ENCODE data around the gene PIN1.

Gene PIN1

DNA sequence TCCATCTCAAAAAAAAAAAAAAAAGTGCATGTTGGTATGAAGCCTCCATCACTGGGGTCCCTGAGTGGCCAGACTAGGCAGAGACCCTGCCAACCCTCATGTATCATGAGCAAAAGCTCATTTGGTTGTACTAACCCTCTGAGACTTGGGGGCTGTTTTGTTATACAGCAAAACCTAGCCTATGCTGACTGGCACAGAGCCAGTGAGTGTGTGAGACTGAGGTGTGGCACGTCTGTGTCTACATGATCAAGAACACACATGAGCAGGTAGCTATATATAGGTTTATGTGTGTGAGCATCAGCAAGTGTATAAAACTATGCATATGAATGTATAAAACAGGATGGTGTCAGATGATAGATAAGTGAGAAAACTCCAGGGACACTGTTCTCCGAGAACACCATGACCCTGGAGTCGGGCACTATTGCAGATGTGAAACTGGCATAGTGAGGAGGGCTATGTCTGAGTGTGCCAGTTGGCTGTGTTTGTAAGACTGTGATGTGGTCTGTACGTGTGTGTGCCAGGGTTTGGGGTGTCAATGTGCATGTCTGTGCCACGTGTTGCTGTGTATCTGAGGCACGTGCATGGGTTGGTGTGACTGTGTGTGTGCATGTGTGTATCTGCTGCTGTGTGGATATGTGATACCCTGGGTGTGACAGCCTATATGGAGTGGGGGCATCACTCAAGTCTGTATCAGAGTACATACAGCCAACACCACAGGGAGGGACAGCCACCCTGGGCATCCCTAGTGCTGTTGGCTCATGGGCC, 56.7 kb downstream of the PIN1 start:
- DNase-seq = no peak
